Measurements from ENCODE around the gene STK32B.

GRCh38 chr4:5039800-5040199 lies 11.5 kb upstream of the STK32B start:
- TF ChIP-seq, protein P1, sequence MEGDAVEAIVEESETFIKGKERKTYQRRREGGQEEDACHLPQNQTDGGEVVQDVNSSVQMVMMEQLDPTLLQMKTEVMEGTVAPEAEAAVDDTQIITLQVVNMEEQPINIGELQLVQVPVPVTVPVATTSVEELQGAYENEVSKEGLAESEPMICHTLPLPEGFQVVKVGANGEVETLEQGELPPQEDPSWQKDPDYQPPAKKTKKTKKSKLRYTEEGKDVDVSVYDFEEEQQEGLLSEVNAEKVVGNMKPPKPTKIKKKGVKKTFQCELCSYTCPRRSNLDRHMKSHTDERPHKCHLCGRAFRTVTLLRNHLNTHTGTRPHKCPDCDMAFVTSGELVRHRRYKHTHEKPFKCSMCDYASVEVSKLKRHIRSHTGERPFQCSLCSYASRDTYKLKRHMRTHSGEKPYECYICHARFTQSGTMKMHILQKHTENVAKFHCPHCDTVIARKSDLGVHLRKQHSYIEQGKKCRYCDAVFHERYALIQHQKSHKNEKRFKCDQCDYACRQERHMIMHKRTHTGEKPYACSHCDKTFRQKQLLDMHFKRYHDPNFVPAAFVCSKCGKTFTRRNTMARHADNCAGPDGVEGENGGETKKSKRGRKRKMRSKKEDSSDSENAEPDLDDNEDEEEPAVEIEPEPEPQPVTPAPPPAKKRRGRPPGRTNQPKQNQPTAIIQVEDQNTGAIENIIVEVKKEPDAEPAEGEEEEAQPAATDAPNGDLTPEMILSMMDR (IDR thresholded peaks at IDR 0.05) = no peak
- no peak for TF ChIP-seq POLR2A (IDR thresholded peaks at IDR 0.05)
